ENCODE measurements around the gene KIF25.

KIF25 gene

DNA sequence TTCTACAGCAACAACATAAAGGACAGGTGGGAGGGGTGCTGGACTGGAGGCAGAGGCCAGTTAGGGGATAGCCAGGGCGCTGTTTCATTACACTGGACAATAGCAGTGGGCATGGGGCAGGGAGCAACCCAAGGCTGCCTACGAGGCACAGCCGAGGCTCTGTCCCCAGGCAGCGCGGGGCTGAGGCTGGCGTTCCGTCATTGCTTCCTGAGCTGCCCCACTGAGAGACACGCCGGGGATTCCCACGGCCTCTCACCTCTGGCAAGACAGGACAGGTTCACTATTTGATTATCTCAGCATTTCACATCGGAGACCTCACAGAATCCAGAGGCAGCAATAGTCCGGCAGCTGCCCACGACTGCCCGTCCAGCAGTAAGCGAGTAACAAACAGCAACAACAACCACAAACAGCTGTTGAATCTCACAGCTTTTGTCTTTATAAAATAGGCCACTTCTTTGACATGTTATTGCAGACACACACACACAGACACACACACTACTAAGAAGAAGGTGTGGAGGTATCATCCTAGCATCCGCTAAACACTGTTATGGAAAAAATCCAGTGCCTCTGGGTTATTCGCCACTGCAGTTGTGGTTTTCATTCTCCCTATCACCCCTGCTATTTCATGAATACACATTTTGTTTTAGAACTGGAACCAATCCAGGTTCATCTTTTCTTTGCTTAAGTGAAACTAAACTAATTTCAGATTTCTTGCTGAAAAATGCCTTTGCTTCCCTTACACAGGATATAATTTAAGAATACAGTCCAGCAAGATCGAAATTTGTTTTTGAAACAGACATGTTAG, 19.5 kb downstream of the KIF25 start:
- Histone ChIP-seq H3K36me3 (no peaks in the 10 kb centered on the region), H3K27ac (no peak overlapping the region), H3K27me3 (no peaks in the 10 kb centered on the region), H3K4me1 (peaks cover 0 to 6% (median 0%) of the 10 kb centered on the region in 4 donors), H3K9me3 (peaks cover 0 to 9% (median 0%) of the 10 kb centered on the region in 3 donors), H3K4me3 (no peak overlapping the region)
- intact Hi-C loops (cut with DNase I; ENCODE audit: low total_unique reads) = no loop called here
- no peak for DNase-seq
- TF ChIP-seq, protein P1, sequence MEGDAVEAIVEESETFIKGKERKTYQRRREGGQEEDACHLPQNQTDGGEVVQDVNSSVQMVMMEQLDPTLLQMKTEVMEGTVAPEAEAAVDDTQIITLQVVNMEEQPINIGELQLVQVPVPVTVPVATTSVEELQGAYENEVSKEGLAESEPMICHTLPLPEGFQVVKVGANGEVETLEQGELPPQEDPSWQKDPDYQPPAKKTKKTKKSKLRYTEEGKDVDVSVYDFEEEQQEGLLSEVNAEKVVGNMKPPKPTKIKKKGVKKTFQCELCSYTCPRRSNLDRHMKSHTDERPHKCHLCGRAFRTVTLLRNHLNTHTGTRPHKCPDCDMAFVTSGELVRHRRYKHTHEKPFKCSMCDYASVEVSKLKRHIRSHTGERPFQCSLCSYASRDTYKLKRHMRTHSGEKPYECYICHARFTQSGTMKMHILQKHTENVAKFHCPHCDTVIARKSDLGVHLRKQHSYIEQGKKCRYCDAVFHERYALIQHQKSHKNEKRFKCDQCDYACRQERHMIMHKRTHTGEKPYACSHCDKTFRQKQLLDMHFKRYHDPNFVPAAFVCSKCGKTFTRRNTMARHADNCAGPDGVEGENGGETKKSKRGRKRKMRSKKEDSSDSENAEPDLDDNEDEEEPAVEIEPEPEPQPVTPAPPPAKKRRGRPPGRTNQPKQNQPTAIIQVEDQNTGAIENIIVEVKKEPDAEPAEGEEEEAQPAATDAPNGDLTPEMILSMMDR (IDR thresholded peaks at IDR 0.05) = no peak

DNA sequence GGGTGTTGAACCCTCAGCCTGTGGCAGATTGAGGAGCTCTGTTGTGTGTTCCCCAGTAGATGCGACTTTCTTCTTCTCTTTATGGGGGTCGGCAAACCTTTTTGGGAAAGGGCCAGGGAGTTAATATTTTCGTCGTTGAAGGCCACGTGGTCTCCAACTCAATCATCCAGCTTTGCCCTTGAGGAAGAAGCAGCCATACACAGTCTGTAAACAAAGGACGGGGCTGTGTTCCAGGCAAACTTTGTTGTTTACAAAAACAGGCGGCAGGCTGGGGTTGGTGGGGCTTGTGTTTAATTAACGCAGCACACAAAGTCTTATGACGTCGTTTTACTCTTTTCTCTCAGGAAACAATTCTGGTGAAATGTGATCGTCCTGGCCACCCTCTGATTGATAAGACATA, 20.2 kb downstream of the KIF25 start:
- no peaks in the 10 kb centered on the region for H3K27me3 ChIP-seq
- TF ChIP-seq, protein P1 (IDR thresholded peaks at IDR 0.05) = no peak
- H3K4me3 ChIP-seq = no peak overlapping the region

DNA sequence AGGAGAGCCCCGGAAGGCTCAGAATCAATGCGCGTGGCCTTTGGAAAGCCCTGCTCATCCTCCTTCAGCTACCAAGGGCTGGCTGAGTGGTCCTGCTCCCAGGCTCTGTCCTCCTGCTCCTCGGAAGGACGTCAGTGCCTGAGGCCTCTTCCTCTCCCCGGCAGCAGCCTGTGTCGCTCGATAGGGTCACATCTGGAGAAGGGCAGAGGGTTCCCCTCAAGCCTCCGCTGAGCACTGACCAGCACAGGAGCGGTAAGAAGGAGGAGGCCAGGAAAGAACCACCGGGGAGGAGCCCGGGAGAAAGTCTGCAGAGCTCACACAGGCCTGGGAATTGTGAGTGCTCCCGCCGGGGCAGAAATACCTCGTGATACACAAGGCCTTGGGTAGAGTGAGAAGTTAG, 21.2 kb downstream of the KIF25 start:
- H3K4me1 ChIP-seq = peaks cover 0 to 6% (median 0%) of the 10 kb centered on the region in 4 donors
- DNase-seq = no peak
- intact Hi-C loops (cut with DNase I; ENCODE audit: low total_unique reads) = no loop called here
- TF ChIP-seq, protein P1 (IDR thresholded peaks at IDR 0.05) = no peak
- no peaks in the 10 kb centered on the region for H3K36me3 ChIP-seq
- no peaks in the 10 kb centered on the region for H3K27me3 ChIP-seq
- H3K27ac ChIP-seq = no peak overlapping the region
- no peaks in the 10 kb centered on the region for H3K9me3 ChIP-seq
- H3K4me3 ChIP-seq = no peak overlapping the region

More for the DNA sequence above, 20.2 kb downstream of the KIF25 start:
- H3K36me3 ChIP-seq = no peaks in the 10 kb centered on the region
- H3K9me3 ChIP-seq = peaks cover 0 to 2% (median 0%) of the 10 kb centered on the region in 3 donors
- DNase-seq = no peak
- peaks cover 0 to 6% (median 0%) of the 10 kb centered on the region in 4 donors for H3K4me1 ChIP-seq
- no peak overlapping the region for H3K27ac ChIP-seq
- intact Hi-C loops (cut with DNase I; ENCODE audit: low total_unique reads) = no loop called here

DNA sequence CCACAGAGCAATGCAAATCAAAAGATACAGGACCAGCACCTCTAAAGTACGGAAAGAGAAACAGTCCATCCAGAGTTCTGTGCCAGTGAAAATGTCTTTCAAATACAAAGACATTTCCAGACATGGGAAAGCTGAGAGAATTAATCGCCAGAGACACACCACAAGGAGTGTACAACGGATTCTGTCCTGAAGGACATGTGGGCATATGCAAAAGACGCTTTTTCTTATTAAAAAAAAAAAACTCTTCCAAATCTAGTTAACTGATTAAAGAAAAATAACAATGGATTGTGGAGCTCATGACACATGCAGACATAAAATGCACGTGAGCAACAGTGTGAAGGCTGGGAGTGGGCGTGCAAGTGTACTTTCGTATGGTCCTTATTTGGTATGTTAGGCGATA, 22.8 kb downstream of the KIF25 start:
- Histone ChIP-seq H3K27ac (no peak overlapping the region), H3K36me3 (no peaks in the 10 kb centered on the region), H3K4me3 (no peak overlapping the region), H3K27me3 (peaks cover 0 to 7% of the 10 kb centered on the region in 2 donors), H3K9me3 (no peaks in the 10 kb centered on the region), H3K4me1 (no peaks in the 10 kb centered on the region)
- DNase-seq = no peak
- TF ChIP-seq, protein P1 (IDR thresholded peaks at IDR 0.05) = no peak
- intact Hi-C loops (cut with DNase I; ENCODE audit: low total_unique reads) = no loop called here

DNA sequence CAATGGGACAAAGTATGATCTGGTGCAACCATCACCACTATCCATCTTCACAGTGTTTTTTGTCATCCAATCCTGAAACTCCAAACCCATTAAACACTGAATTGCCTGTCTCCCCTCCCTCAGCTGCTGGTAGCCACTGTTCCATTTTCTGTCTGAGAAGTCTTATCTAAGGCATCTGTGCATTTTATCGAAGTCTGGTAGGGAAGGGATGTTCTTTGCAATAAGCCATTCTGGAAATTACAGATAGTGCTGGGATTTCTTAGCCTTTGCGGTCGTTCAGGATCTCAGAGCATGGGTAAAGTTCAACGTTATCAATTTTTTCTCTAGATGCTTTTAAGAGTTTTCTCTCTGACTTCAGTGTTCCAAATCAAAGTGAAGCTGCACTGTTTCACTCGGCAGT, 24.1 kb downstream of the KIF25 start:
- intact Hi-C loops (cut with DNase I; ENCODE audit: low total_unique reads) = no loop called here
- H3K27me3 ChIP-seq = peaks cover 0 to 12% of the 10 kb centered on the region in 2 donors
- DNase-seq = no peak
- no peaks in the 10 kb centered on the region for H3K9me3 ChIP-seq
- H3K4me1 ChIP-seq = no peaks in the 10 kb centered on the region
- TF ChIP-seq, protein P1 (IDR thresholded peaks at IDR 0.05) = no peak
- no peak overlapping the region for H3K4me3 ChIP-seq
- H3K36me3 ChIP-seq = no peaks in the 10 kb centered on the region
- no peak overlapping the region for H3K27ac ChIP-seq

Data from tibial artery (tissue), 4 donors.